Measurements from ENCODE around the gene NEK6. TPM values are rescaled to one million over a fixed set of nuclear protein-coding genes. Genes with fewer than 3 reads are reported as not detected.

The NEK6 gene
- polyA plus RNA-seq, 2 of the 4 experiments (the other 2 are of a cell fraction): 26.1 to 33.7 TPM

- FAIRE-seq (no peak), DNase-seq (ENCODE audit: low read depth in 1 of 2, low spot score in 1 of 2) (no peak), ATAC-seq (no peak)
- Histone ChIP-seq H3K4me2 (no peak overlapping the region), H3K9me3 (no peaks in the 10 kb centered on the region), H3K4me3 (no peak overlapping the region), H3K27ac (no peak overlapping the region), H3K4me1 (no peaks in the 10 kb centered on the region)
- ChIA-PET POLR2A (no interaction called here), CTCF (interaction anchor here (0.6 to 3.3 kb wide), 4 partner anchors 10 to 229 kb away, joined by 3 to 13 read pairs (median 5); no protein-coding TSS in a partner anchor)
- 90% methylated on average over 13 of the region's 15 CpGs for WGBS (ENCODE audit: missing lambda C conversion rate)
- no peak for TF ChIP-seq BHLHE40 (IDR thresholded peaks at IDR 0.05; ENCODE audit: low read depth, low read length)
- no peak for TF ChIP-seq HDAC2 (IDR thresholded peaks at IDR 0.05)
- no peak for TF ChIP-seq PBX3 (IDR thresholded peaks at IDR 0.05)
- no peak for TF ChIP-seq CEBPB (IDR thresholded peaks at IDR 0.05)
- no peak for TF ChIP-seq SMC3 (IDR thresholded peaks at IDR 0.05)
- TF ChIP-seq HEYL (CRISPR knock-in tag; IDR thresholded peaks at IDR 0.05): no peak
- no peak for TF ChIP-seq EHMT2 (IDR thresholded peaks at IDR 0.05; ENCODE audit: low read depth)
- TF ChIP-seq FOXS1 (CRISPR knock-in tag; IDR thresholded peaks at IDR 0.05): no peak
Observed at GRCh38 chr9:124355941-124356744, 98.4 kb downstream of the NEK6 start.

GRCh38 chr9:124356745-124357390 lies 99.1 kb downstream of the NEK6 start:
- ChIA-PET CTCF (interaction anchor here (1.6 to 3.3 kb wide), 3 partner anchors 8 to 230 kb away, joined by 4 to 13 read pairs (median 7); no protein-coding TSS in a partner anchor), POLR2A (no interaction called here)
- TF ChIP-seq ZFP36 (IDR thresholded peaks at IDR 0.05; ENCODE audit: borderline replicate concordance, partially characterized antibody) (no peak), CHD2 (IDR thresholded peaks at IDR 0.05; ENCODE audit: low read length, partially characterized antibody) (no peak), EP300 (IDR thresholded peaks at IDR 0.05) (no peak), KDM5A (IDR thresholded peaks at IDR 0.05) (no peak), HDAC2 (IDR thresholded peaks at IDR 0.05) (no peak), HOXB5 (CRISPR knock-in tag; IDR thresholded peaks at IDR 0.05) (no peak), ELK1 (IDR thresholded peaks at IDR 0.05; ENCODE audit: low read depth, low read length) (no peak), RCOR1 (IDR thresholded peaks at IDR 0.05; ENCODE audit: low read depth, low read length) (no peak), JUNB (IDR thresholded peaks at IDR 0.05) (no peak), HOXA7 (CRISPR knock-in tag; IDR thresholded peaks at IDR 0.05) (no peak), PBX3 (IDR thresholded peaks at IDR 0.05) (no peak), EHF (CRISPR knock-in tag; IDR thresholded peaks at IDR 0.05) (no peak), FOSB (CRISPR knock-in tag; IDR thresholded peaks at IDR 0.05) (no peak), TFCP2L1 (CRISPR knock-in tag; IDR thresholded peaks at IDR 0.05) (no peak)
- no peak for DNase-seq (ENCODE audit: low read depth in 1 of 2, low spot score in 1 of 2)
- no peak overlapping the region for H3K27ac ChIP-seq
- H3K4me3 ChIP-seq: no peak overlapping the region
- 94% methylated on average over 19 of the region's 19 CpGs for WGBS (ENCODE audit: missing lambda C conversion rate)
- no peaks in the 10 kb centered on the region for H3K4me1 ChIP-seq
- H3K4me2 ChIP-seq: no peak overlapping the region
- ATAC-seq: no peak
- FAIRE-seq: no peak
- H3K9me3 ChIP-seq: no peaks in the 10 kb centered on the region
